Kidney epithelial cell (primary cell): Measurements from ENCODE around the gene OXGR1. TPM values are rescaled to one million over a fixed set of nuclear protein-coding genes. Genes with fewer than 3 reads are reported as not detected.
"Not testable (repeated sequence)": the region's sequence is repeated elsewhere in the genome, so short reads cannot be mapped to it uniquely, and the experiment has no call there.

ENCODE experiments used
- DNase-seq: peaks from one replicate; pipeline ENCODE4 v3.0.0-alpha.2; 2010; ENCODE audit warnings: low read depth
- H3K27me3 ChIP-seq: 2 replicates; pipeline ENCODE4 v1.6.0; 2011; ENCODE audit warnings: low read length; ENCODE audit not compliant: control insufficient read depth, insufficient read depth
- H3K36me3 ChIP-seq: 2 replicates; pipeline ENCODE4 v1.5.1; 2011; ENCODE audit warnings: low read length; ENCODE audit not compliant: control insufficient read depth, insufficient read depth
- H3K4me3 ChIP-seq: 2 replicates; pipeline ENCODE4 v1.5.1; 2011; ENCODE audit warnings: low read depth, mild to moderate bottlenecking, control low read depth, low read length
- CTCF ChIP-seq: IDR thresholded peaks from 2 replicates; pipeline ENCODE4 v1.5.1; 2011; ENCODE audit warnings: mild to moderate bottlenecking, moderate library complexity, low read length, control low read depth, inconsistent platforms; ENCODE audit not compliant: insufficient read depth, poor library complexity, severe bottlenecking
- total RNA-seq: library from RNA; depleted of rRNA; stranded (reverse); fragments of >200 nt; gene quantifications from 2 replicates; pipeline ENCODE4 v1.2.3, GENCODE V29; 2015

The OXGR1 gene
- total RNA-seq, 1 donor from 2014 or later: not detected

- Histone ChIP-seq H3K36me3 (no peaks in the 10 kb centered on the region), H3K27me3 (peaks cover 3% of the 10 kb centered on the region), H3K4me3 (no peak overlapping the region)
- TF ChIP-seq CTCF: no peak
- no peak for DNase-seq
Measured at GRCh38 chr13:96988441-96988840, 5.8 kb downstream of the OXGR1 start.

- H3K36me3 ChIP-seq: no peaks in the 10 kb centered on the region
- H3K4me3 ChIP-seq: no peak overlapping the region
- no peak for DNase-seq
- no peak for TF ChIP-seq CTCF
- H3K27me3 ChIP-seq: no peaks in the 10 kb centered on the region
Measured at GRCh38 chr13:96984051-96984508, 10.2 kb downstream of the OXGR1 start.

GRCh38 chr13:96982672-96983071, 11.6 kb downstream of the OXGR1 start:
- Histone ChIP-seq H3K4me3 (no peak overlapping the region), H3K27me3 (no peaks in the 10 kb centered on the region), H3K36me3 (no peaks in the 10 kb centered on the region)
- no peak for TF ChIP-seq CTCF
- no peak for DNase-seq

- not testable (repeated sequence) for H3K36me3 ChIP-seq, DNase-seq, H3K4me3 ChIP-seq, H3K27me3 ChIP-seq
Measured at GRCh38 chr13:96979861-96980260, 14.4 kb downstream of the OXGR1 start.

- DNase-seq: no peak
- no peaks in the 10 kb centered on the region for H3K36me3 ChIP-seq
- no peak for TF ChIP-seq CTCF
- no peak overlapping the region for H3K4me3 ChIP-seq
- no peaks in the 10 kb centered on the region for H3K27me3 ChIP-seq
Measured at GRCh38 chr13:96968027-96968426, 26.2 kb downstream of the OXGR1 start.

GRCh38 chr13:96967248-96967745, 27.0 kb downstream of the OXGR1 start:
- no peak for TF ChIP-seq CTCF
- DNase-seq: no peak
- Histone ChIP-seq H3K4me3 (no peak overlapping the region), H3K27me3 (no peaks in the 10 kb centered on the region), H3K36me3 (no peaks in the 10 kb centered on the region)
